Ureter (tissue), 1 donor: ENCODE measurements around the gene RBM18. TPM values are rescaled to one million over a fixed set of nuclear protein-coding genes. Genes with fewer than 3 reads are reported as not detected.

Experiments used
- DNase-seq: peaks from one replicate; pipeline ENCODE4 v3.0.0-alpha.2; 2020; ENCODE audit warnings: low spot score
- total RNA-seq: library from RNA; stranded (reverse); gene quantifications from one replicate; pipeline ENCODE4 v1.2.4, GENCODE V29; 2023
- donor health status: DM: yes; HTN: yes; CAD: no.

The RBM18 gene
- total RNA-seq, 1 donor from 2014 or later: 25.0 TPM

- no peak for DNase-seq
Measured at GRCh38 chr9:122222791-122223190, 41.8 kb downstream of the RBM18 start.

DNA sequence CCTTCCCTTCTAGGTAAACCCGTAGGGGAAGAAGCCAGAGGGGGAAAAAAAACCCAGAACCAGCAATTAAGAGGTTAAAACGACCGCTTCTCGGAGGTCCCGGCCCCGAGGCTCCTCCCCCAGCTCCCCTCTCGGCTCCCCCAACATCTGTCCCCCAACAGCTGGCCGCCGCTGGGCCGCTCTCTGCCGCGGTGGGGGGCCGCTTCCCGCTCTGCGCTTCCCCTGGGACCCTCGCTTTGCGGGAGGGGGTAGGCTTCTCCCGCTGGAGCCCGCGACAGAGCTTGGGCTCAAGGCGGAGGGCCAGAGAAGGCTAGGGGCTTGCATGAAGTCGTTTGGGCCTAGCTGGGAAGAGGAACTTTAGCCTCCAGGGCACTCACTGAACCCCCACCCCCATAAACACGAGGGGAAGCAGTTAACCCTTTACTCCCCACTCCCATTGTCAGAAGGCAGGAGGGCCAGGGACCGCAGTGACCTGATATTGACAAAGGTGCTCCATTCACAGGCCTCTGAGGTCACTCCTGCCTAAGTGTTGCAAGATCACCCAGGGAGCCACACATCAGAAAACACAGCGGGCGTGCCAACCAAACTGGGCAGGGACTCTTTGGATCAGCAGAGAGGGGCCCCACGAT, 43.3 kb downstream of the RBM18 start:
- no peak for DNase-seq

DNA sequence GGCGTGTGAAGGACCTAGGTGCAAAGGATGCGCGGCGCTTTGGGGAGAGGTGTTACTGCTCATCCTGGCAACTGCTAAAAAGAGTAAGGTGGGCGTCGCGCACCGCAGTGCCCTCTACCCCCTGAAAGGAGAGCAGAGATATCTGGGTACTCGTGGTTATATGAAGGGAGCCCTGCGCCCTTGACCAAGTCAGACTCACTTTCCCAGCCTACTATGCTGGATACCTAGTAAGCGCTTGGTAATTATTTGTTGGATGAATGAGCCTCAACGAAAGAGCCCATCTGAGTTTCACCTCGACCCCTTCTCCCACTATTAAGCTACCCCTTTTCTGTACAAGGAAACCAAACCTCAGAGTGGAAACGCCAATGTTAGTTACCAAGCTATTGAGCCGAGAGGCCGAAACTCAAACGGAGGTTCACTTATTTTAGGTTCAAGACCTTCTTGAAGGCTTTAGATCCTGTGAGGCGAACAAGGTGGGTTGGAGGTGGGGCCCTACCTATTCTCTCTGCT, 43.9 kb downstream of the RBM18 start:
- DNase-seq: no peak

DNA sequence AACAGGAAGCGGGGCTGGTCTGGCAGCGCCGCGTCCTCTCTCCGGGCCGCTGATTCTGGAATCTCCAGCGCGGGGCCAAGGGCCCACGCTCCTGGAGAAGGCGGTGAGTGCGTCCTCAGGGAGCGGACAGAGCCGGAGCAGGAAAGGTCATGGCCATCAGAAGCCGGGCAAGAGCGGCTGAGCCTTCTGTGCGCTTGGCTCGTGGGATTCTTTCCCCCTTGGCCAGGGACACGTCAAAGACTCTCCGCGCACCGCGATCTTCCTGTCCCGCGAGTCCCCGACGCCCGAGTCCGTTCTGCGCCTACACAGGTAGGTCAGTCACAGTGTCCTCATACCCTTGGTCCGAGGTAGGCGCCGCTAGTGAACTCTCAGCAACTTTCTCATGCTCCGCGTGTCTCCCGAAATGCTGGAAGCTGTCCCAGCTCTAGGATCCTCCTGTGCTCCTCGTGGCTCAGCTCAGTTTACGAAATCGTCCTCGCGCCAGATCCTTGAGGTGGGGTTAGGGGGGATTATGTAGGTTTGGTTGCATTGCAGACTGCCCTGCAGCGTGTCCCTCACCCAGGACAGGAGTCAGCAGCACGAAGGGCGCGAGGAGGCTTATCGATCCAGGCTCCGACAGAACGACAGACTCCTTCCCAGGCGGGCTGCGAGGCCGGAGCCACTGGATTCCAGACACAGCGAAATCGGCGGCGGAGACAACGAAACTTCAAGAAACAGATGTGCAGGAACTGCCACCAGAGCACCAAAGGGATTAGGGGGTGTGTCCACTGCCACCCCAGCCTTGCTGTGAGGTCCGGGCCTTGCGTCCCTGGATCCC, 44.6 kb downstream of the RBM18 start:
- DNase-seq: no peak

- DNase-seq: no peak
Measured at GRCh38 chr9:122218935-122219855, 45.4 kb downstream of the RBM18 start.

GRCh38 chr9:122218071-122218934, 46.3 kb downstream of the RBM18 start:
- DNase-seq: no peak

- no peak for DNase-seq
Measured at GRCh38 chr9:122217640-122218039, 47.0 kb downstream of the RBM18 start.

GRCh38 chr9:122216798-122217418, 47.7 kb downstream of the RBM18 start:
- no peak for DNase-seq

DNA sequence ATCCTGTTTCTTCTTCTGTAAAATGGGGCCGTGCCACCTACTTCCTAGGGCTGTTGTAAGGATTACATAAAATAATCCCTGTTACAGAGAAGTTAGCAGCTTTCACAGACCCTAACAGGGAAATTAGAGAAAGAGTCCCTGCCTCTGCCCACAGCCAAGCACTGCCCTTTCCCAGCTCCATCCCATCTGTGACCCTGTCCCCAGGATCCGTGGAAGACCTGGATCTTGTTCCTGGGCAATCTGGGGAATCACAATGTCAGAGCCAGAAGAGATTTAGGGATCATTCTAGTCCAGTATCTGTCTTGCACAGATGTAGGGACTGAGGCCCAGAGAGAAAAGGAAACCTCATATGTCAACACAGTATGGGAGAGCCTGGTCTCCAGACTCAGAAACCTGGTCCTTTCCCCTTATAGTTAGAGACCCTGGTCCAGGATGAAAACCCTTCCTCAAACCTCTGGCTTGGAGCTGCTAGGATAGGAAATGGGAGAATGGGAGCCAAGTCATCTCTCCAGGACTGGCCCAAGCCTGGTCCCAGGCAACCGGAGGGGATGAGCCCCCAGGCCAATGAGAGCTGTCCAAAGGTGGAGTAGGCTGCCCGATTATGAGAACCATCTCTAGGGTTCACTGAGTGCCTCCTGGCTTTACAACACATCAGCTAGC, 48.4 kb downstream of the RBM18 start:
- DNase-seq: no peak

DNA sequence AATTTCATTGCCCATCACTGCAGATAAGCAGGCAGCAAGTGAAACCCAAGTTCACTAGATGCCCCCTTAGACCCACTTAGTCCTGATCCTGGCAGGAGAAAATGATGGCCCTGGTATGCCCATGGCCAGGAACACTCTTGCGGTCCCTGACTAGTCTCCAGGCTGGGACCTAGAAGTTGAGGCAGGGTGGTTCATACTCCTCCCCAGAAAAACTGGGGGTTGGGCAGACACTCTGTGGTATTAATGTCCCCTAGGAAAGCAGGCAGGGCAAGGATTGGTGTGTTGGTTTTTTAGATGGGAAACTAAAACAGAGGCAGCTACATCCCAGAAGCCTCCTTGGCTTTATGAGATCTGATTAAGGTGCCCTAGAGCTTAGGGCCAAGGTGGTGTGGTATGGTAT, 49.0 kb downstream of the RBM18 start:
- DNase-seq: no peak

DNA sequence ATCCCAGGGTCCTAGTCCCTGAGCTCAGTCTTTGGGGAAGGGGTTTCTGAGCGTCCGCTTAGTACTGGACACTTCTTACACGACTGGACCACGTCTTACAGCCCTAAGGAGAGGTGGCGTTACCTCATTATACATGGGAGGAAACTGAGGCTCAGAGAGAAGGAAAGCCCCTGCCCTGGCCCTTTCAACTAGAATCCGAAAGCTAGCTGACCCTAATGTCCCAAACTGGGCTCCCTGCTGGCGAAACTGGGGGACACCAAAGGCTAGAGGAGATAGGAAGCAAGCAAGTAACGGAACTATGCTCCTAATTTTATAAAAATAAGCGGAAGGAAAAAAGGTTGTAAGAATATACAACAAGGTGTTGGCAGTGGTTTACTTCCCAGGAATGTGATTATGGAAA, 50.1 kb downstream of the RBM18 start:
- no peak for DNase-seq

GRCh38 chr9:122213589-122214413, 50.8 kb downstream of the RBM18 start:
- DNase-seq: no peak

DNA sequence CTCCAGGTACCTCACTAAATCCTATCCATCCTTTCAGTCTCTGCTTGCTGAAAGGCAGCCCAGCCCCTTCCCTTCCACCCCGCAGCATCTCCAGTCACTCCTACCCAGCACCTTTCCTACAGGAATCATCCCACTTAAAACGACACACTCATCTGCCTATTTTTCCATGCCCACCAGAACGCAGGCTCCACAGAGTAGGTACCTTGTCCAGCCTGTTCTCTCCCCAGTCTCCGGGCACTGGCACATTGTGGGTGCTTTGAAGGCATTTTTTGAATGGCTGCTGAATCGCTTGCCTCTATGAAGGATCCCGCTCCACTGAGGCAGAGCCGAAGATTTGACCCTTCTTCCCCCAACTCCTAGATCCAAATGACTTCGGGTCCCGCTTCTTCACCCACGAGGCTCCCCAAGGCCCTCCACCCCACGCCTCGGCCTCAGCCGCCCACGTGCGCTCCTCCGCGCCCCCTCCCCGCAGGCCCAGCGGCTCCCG, 51.5 kb downstream of the RBM18 start:
- DNase-seq: no peak

GRCh38 chr9:122212473-122213004, 52.1 kb downstream of the RBM18 start:
- no peak for DNase-seq

DNA sequence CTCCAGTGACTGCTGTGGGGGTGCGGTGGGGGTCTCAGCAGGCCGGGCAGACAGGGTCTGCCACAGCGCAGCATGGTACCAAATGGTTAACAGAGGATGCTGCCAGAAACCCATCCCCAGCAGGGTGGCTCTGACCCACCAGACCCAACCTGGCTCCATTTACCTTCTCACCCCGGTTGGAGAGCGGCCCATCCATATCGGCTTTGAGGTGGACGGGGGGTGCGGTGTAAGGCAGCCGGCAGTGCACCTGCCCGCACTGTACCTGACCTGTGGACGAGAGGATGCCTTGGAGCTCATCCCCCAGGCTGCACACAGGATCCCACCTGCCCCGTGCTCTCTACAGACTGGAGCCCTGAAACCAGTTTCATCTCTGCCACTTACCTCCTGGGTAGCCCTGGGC, 55.2 kb downstream of the RBM18 start:
- DNase-seq: no peak

DNA sequence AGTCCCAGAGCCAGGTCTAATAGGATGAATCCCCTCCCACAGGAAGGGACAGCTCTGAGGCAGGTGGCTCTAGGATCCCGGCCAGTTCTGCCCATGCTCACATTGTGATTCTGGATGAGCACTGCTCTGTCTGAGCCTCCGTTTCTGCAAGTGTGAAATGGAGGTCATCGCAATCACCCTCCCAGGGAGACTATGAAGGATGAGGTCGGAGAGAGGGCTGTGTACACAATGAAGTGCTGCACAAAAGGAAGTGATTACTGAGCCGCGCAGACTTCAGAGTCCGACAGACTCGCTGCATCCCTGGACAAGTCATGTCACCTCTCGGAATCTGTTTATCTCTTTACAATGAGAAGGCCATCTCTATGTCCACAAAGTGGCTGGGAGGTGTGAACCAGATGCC, 57.5 kb downstream of the RBM18 start:
- DNase-seq: no peak

- DNase-seq: no peak
Measured at GRCh38 chr9:122206118-122207046, 58.3 kb downstream of the RBM18 start.

GRCh38 chr9:122205176-122205575, 59.5 kb downstream of the RBM18 start:
- no peak for DNase-seq
